ENCODE data around the gene TRIM47. TPM values are rescaled to one million over a fixed set of nuclear protein-coding genes. Genes with fewer than 3 reads are reported as not detected.

The TRIM47 gene
- total RNA-seq, 1 experiment from 2014 or later = 86.7 TPM

GRCh38 chr17:75848523-75849278 is 29.7 kb downstream of the TRIM47 start:
- Histone ChIP-seq H4K20me1 (ENCODE audit: insufficient read depth) (no peaks in the 10 kb centered on the region), H3K9ac (ENCODE audit: low read length) (0 out of 2 replicates have a peak overlapping the region, but pooled peaks have one; percentile 4), H3K4me3 (replicated peaks in 1 of 2; ENCODE audit: low read depth in 1 of 2, low read length in 2 of 2) (no peak overlapping the region), H3K27ac (ENCODE audit: low read depth, low read length) (peak overlapping the region; percentile 3; the same call in 1 of the 2 replicates), H3K4me2 (ENCODE audit: low read length) (0 out of 2 replicates have a peak overlapping the region, but pooled peaks have one; percentile 1), H3K79me2 (ENCODE audit: insufficient read depth, low read length) (peaks cover 9% of the 10 kb centered on the region; the same call in 1 of the 2 replicates), H3K27me3 (ENCODE audit: insufficient read depth, low read length) (no peaks in the 10 kb centered on the region), H3K36me3 (ENCODE audit: control insufficient read depth in 1 of 2, insufficient read depth in 2 of 2, low read length in 2 of 2) (peaks cover 25 to 27% of the 10 kb centered on the region in 2 experiments; a peak in 3 of 4 replicates), H3K9me3 (ENCODE audit: control insufficient read depth in 1 of 2, insufficient read depth in 1 of 2, low read depth in 1 of 2, low read length in 2 of 2) (no peaks in the 10 kb centered on the region), H2AFZ (ENCODE audit: low read depth, low read length, poor library complexity, severe bottlenecking) (no peak overlapping the region), H3K4me1 (ENCODE audit: control insufficient read depth in 1 of 2, insufficient read depth in 2 of 2, low read length in 2 of 2) (peaks cover 33 to 54% of the 10 kb centered on the region in 2 experiments), H3K9me2 (ENCODE audit: insufficient read depth) (no peaks in the 10 kb centered on the region)
- TF ChIP-seq SIN3A (IDR thresholded peaks at IDR 0.05; ENCODE audit: low read depth) (no peak), CTCF (IDR thresholded peaks at IDR 0.05 in 2 of 3, conservative IDR thresholded peaks at IDR 0.05 in 1 of 3; ENCODE audit: borderline replicate concordance in 1 of 3, insufficient read depth in 1 of 3, low read depth in 2 of 3, low read length in 2 of 3) (peak; percentile 81 to 99 (median 98))
- no TSS peak for BruUV-seq (replicated peaks)
- ChIA-PET CTCF (interaction anchor here (0.9 to 2.9 kb wide), 7 partner anchors 8 to 84 kb away, joined by 3 to 10 read pairs (median 3); partner anchors contain the start of gene GALK1), RAD21 (ENCODE audit: low non-redundant PET in 1 of 2, low total read pairs in 2 of 2, uncharacterized antibody in 2 of 2, unreplicated experiment in 2 of 2) (no interaction called here), POLR2A (no interaction called here)
- intact Hi-C loops (cut with micrococcal nuclease) = no loop called here
- ATAC-seq = peak; percentile 12; the same call in 1 of the 2 replicates
- DNase-seq (ENCODE audit: low read depth, low spot score) = peak; percentile 64

Data from HCT116 (cell line).